H9 (cell line): ENCODE results near the gene C4orf51. TPM values are rescaled to one million over a fixed set of nuclear protein-coding genes. Genes with fewer than 3 reads are reported as not detected.

Experiments
- DNase-seq: peaks from one replicate; pipeline ENCODE4 v3.0.0-alpha.2; 2017
- H2AFZ ChIP-seq: one replicate; pipeline ENCODE4 v1.6.1; 2013; ENCODE audit warnings: mild to moderate bottlenecking, low read length, control low read depth, moderate library complexity
- H2AK5ac ChIP-seq: 2 replicates; pipeline ENCODE4 v1.6.1; 2013; ENCODE audit warnings: low read length, control low read depth, mixed read lengths; ENCODE audit not compliant: insufficient read length
- H2BK120ac ChIP-seq: one replicate; pipeline ENCODE4 v1.6.1; 2013; ENCODE audit warnings: low read depth, mild to moderate bottlenecking, low read length, control low read depth, inconsistent platforms; ENCODE audit not compliant: poor library complexity, severe bottlenecking
- H2BK12ac ChIP-seq: 2 replicates; pipeline ENCODE4 v1.6.1; 2013; ENCODE audit warnings: low read length, control low read depth, mixed read lengths, low read depth; ENCODE audit not compliant: insufficient read length
- H2BK15ac ChIP-seq: 2 replicates; pipeline ENCODE4 v1.6.1; 2013; ENCODE audit warnings: low read depth, low read length, control low read depth
- H2BK20ac ChIP-seq: one replicate; pipeline ENCODE4 v1.6.1; 2013; ENCODE audit warnings: low read depth, mild to moderate bottlenecking, low read length, control low read depth, inconsistent platforms; ENCODE audit not compliant: poor library complexity, severe bottlenecking
- H2BK5ac ChIP-seq: 2 replicates; pipeline ENCODE4 v1.6.1; 2013; ENCODE audit warnings: low read length, control low read depth, mixed read lengths; ENCODE audit not compliant: insufficient read length
- H3K14ac ChIP-seq: 2 replicates; pipeline ENCODE4 v1.6.1; 2013; ENCODE audit warnings: low read length, control low read depth; ENCODE audit not compliant: insufficient read depth
- H3K18ac ChIP-seq: 2 replicates; pipeline ENCODE4 v1.6.1; 2013; ENCODE audit warnings: low read depth, mild to moderate bottlenecking, mixed read lengths, low read length, control low read depth; ENCODE audit not compliant: insufficient read length
- H3K23ac ChIP-seq: 2 replicates; pipeline ENCODE4 v1.6.1; 2013; ENCODE audit warnings: low read length, control low read depth, mixed read lengths, low read depth; ENCODE audit not compliant: insufficient read length
- H3K23me2 ChIP-seq: 2 replicates; pipeline ENCODE4 v1.6.1; 2013; ENCODE audit warnings: low read depth, mild to moderate bottlenecking, mixed read lengths, low read length, control low read depth; ENCODE audit not compliant: insufficient read length, poor library complexity, severe bottlenecking
- H3K27ac ChIP-seq: 2 replicates; pipeline ENCODE4 v1.5.1; 2013; ENCODE audit warnings: low read length, control low read depth, mixed read lengths, low read depth; ENCODE audit not compliant: insufficient read length
- H3K27me3 ChIP-seq: 2 replicates; pipeline ENCODE4 v1.6.1; 2013; ENCODE audit warnings: low read length, control low read depth, inconsistent platforms; ENCODE audit not compliant: insufficient read depth
- H3K4ac ChIP-seq: 2 replicates; pipeline ENCODE4 v1.6.1; 2013; ENCODE audit warnings: low read depth, mild to moderate bottlenecking, control low read depth, inconsistent platforms, low read length, moderate library complexity
- H3K4me1 ChIP-seq: 2 replicates; pipeline ENCODE4 v1.6.1; 2013; ENCODE audit warnings: low read length, control low read depth, inconsistent platforms; ENCODE audit not compliant: insufficient read depth
- H3K4me2 ChIP-seq: 2 replicates; pipeline ENCODE4 v1.6.1; 2013; ENCODE audit warnings: low read length, control low read depth, mixed read lengths; ENCODE audit not compliant: insufficient read length, insufficient read depth
- H3K56ac ChIP-seq: 2 replicates; pipeline ENCODE4 v1.6.1; 2013; ENCODE audit warnings: low read depth, mild to moderate bottlenecking, mixed read lengths, low read length, control low read depth; ENCODE audit not compliant: insufficient read length
- H3K79me1 ChIP-seq: 2 replicates; pipeline ENCODE4 v1.6.1; 2013; ENCODE audit warnings: low read depth, mild to moderate bottlenecking, moderate library complexity, low read length, control low read depth, inconsistent platforms; ENCODE audit not compliant: insufficient read depth, poor library complexity, severe bottlenecking
- H3K79me2 ChIP-seq: 2 replicates; pipeline ENCODE4 v1.6.1; 2013; ENCODE audit warnings: low read length, control low read depth, inconsistent platforms; ENCODE audit not compliant: insufficient read depth
- H3K9ac ChIP-seq: 2 replicates; pipeline ENCODE4 v1.6.1; 2013; ENCODE audit warnings: low read length, control low read depth, mixed read lengths; ENCODE audit not compliant: insufficient read length; ENCODE audit errors: extremely low read depth
- H3K9me3 ChIP-seq: one replicate; pipeline ENCODE4 v1.6.1; 2013; ENCODE audit warnings: low read depth, low read length, inconsistent platforms; ENCODE audit not compliant: control insufficient read depth
- H3T11ph ChIP-seq: one replicate; pipeline ENCODE4 v1.6.1; 2013; ENCODE audit warnings: mild to moderate bottlenecking, low read length, control low read depth, inconsistent platforms
- H4K20me1 ChIP-seq: one replicate; pipeline ENCODE4 v1.6.1; 2013; ENCODE audit not compliant: control insufficient read depth, insufficient read length, insufficient read depth
- H4K5ac ChIP-seq: 2 replicates; pipeline ENCODE4 v1.6.1; 2013; ENCODE audit warnings: low read depth, mild to moderate bottlenecking, mixed read lengths, low read length, control low read depth; ENCODE audit not compliant: insufficient read length
- H4K8ac ChIP-seq: replicated peaks from 2 replicates; pipeline ENCODE4 v1.6.1; 2013; ENCODE audit warnings: low read length, control low read depth, mixed read lengths, low read depth; ENCODE audit not compliant: insufficient read length
- H4K91ac ChIP-seq: 2 replicates; pipeline ENCODE4 v1.6.1; 2013; ENCODE audit warnings: low read depth, mild to moderate bottlenecking, moderate library complexity, mixed read lengths, low read length, control low read depth; ENCODE audit not compliant: insufficient read length
- H3K27ac Mint-ChIP-seq, 3 experiments: 2 replicates in 2 of 3; 3 replicates in 1 of 3; pipeline ENCODE4 v1.8.0; 2020 to 2021; ENCODE audit warnings: mixed read lengths in 3 of 3, mild to moderate bottlenecking in 1 of 3, moderate library complexity in 1 of 3
- H3K27me3 Mint-ChIP-seq: 2 replicates; pipeline ENCODE4 v1.8.0; 2021; ENCODE audit warnings: low read depth, mild to moderate bottlenecking, moderate library complexity, mixed read lengths
- H3K36me3 Mint-ChIP-seq, 3 experiments: 2 replicates in 2 of 3; 3 replicates in 1 of 3; pipeline ENCODE4 v1.8.0; 2020 to 2021; ENCODE audit warnings: low read depth in 3 of 3, mixed read lengths in 3 of 3; ENCODE audit not compliant: insufficient read depth in 1 of 3
- H3K4me1 Mint-ChIP-seq, 2 experiments: 2 replicates each; pipeline ENCODE4 v1.8.0; 2020; ENCODE audit warnings: mixed read lengths in 2 of 2
- H3K4me3 Mint-ChIP-seq, 2 experiments: 2 replicates in 1 of 2; 3 replicates in 1 of 2; pipeline ENCODE4 v1.8.0; 2020 to 2021; ENCODE audit warnings: mild to moderate bottlenecking in 2 of 2, mixed read lengths in 2 of 2, moderate library complexity in 1 of 2
- H3K9me3 Mint-ChIP-seq, 2 experiments: 2 replicates in 1 of 2; 3 replicates in 1 of 2; pipeline ENCODE4 v1.8.0; 2020; ENCODE audit warnings: mild to moderate bottlenecking in 2 of 2, mixed read lengths in 2 of 2, moderate library complexity in 1 of 2
- CTCF ChIP-seq: fragments of 200-600 bp; sonication (generic); conservative IDR thresholded peaks from 3 replicates; pipeline ENCODE4 v1.8.0; 2021; ENCODE audit warnings: antibody characterized with exemption, mild to moderate bottlenecking
- WGBS: extraction: QIAGEN DNeasy Blood & Tissue Kit; methylation state at CpG from one replicate; pipeline ENCODE4 v1.1.7; 2013; ENCODE audit warnings: missing lambda C conversion rate, low lambda C conversion rate, mixed read lengths; ENCODE audit not compliant: insufficient read length; ENCODE audit errors: extremely low coverage; 5-methylcytosine and 5-hydroxymethylcytosine counted together
- total RNA-seq: library from RNA; stranded (reverse); gene quantifications from 2 replicates; pipeline ENCODE4 v1.2.1, GENCODE V29; 2021

The C4orf51 gene
- total RNA-seq, 1 experiment from 2014 or later: 6.0 TPM

- Histone ChIP-seq H2BK20ac (no peak overlapping the region), H2BK12ac (no peak overlapping the region), H3K4me2 (no peak overlapping the region), H3K27ac (no peak overlapping the region), H3K14ac (no peak overlapping the region), H3K23ac (no peak overlapping the region), H2BK120ac (no peak overlapping the region), H4K91ac (no peak overlapping the region), H4K5ac (no peak overlapping the region), H2AK5ac (no peak overlapping the region), H3T11ph (no peak overlapping the region), H3K9ac (no peak overlapping the region), H4K20me1 (no peaks in the 10 kb centered on the region), H2AFZ (no peak overlapping the region), H3K18ac (no peak overlapping the region), H3K56ac (no peak overlapping the region), H3K4me1 (peaks cover 11% of the 10 kb centered on the region), H2BK5ac (no peak overlapping the region), H4K8ac (no peak overlapping the region), H3K79me1 (no peaks in the 10 kb centered on the region), H3K27me3 (no peaks in the 10 kb centered on the region; the same call in 1 of the 2 replicates), H3K9me3 (no peaks in the 10 kb centered on the region), H3K4ac (no peak overlapping the region), H2BK15ac (no peak overlapping the region), H3K79me2 (no peaks in the 10 kb centered on the region), H3K23me2 (no peaks in the 10 kb centered on the region)
- no peak for DNase-seq
- Mint-ChIP-seq H3K4me1 (peaks cover 34 to 35% of the 10 kb centered on the region in 2 experiments), H3K36me3 (peaks cover 0 to 9% (median 3%) of the 10 kb centered on the region in 3 experiments; a peak in 2 of 7 replicates), H3K27me3 (no peaks in the 10 kb centered on the region; the same call in 1 of the 2 replicates), H3K9me3 (no peaks in the 10 kb centered on the region; a peak in 1 of 5 replicates), H3K4me3 (no peak overlapping the region), H3K27ac (peak overlapping the region in 1 of 3 experiments; percentile 23; a peak in 1 of 7 replicates)
- TF ChIP-seq CTCF: no peak
- no CpG with 5 or more reads among the region's 1 CpG for WGBS
Measured at GRCh38 chr4:145731028-145731427, 51.1 kb downstream of the C4orf51 start.
